ENCODE measurements around the gene PHACTR3. TPM values are rescaled to one million over a fixed set of nuclear protein-coding genes. Genes with fewer than 3 reads are reported as not detected.

PHACTR3 gene
- total RNA-seq, 3 donors from 2014 or later, result 0.41 to 3.4 (median 1.1) TPM

DNA sequence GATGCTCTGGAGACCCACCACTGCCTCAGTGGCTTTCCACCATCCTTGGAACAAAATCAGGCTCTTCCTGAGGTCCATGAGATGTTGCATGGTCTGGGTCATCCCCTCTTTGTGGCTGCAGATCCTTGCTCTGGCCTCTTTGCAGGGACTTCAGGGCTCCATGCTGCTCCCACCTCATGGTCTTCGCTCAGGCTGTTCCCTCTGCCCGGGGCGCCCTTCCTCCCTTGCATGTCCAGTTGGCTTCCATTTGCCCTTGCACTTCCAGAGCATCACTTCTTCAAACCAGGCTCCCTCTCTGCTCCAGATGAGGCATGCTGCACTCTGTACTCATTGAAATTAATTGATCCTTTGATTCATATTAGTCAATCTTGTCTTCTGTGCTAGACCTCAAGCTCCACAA, 4.4 kb upstream of the PHACTR3 start:
- DNase-seq, result no peak
- no peak for TF ChIP-seq CTCF (IDR thresholded peaks at IDR 0.05)
- no peaks in the 10 kb centered on the region for H3K4me1 ChIP-seq (ENCODE audit: low read depth)
- no peak for ATAC-seq
- no peaks in the 10 kb centered on the region for H3K9me3 ChIP-seq
- no peak overlapping the region for H3K4me3 ChIP-seq
- intact Hi-C loops (cut with DNase I, micrococcal nuclease), result loop anchor here in 1 of 2 donors (10.0 kb wide), 1 partner anchor 155 kb away; no protein-coding TSS in a partner anchor
- H3K36me3 ChIP-seq (ENCODE audit: low read depth), result no peaks in the 10 kb centered on the region

DNA sequence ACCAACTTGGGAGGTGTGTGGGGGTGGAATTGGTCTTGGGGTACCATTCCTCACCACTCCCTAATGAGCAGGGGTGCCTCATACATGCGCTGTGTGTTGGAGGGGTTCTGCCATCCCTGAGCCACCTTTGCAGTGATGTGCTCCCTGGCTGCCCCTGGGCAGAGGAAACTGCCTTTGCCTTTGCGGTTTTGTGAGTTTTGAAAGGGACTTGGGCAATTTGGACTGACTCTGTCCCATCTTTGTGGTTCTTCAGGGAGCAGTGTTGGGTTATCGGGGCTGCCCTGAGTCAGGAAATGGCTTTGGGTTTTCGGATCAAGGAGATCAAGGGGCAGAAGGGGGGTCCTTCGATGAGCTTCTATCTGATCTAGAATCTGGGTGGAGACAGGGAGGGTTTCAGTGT, 3.9 kb upstream of the PHACTR3 start:
- H3K9me3 ChIP-seq, result no peaks in the 10 kb centered on the region
- intact Hi-C loops (cut with DNase I, micrococcal nuclease), result no loop called here
- DNase-seq (no peak), ATAC-seq (no peak)
- H3K36me3 ChIP-seq (ENCODE audit: low read depth), result no peaks in the 10 kb centered on the region
- no peak overlapping the region for H3K4me3 ChIP-seq
- no peak for TF ChIP-seq CTCF (IDR thresholded peaks at IDR 0.05)
- no peaks in the 10 kb centered on the region for H3K4me1 ChIP-seq (ENCODE audit: low read depth)

GRCh38 chr20:59602546-59603080, 1.7 kb upstream of the PHACTR3 start:
- H3K36me3 ChIP-seq (ENCODE audit: low read depth), result no peaks in the 10 kb centered on the region
- no peaks in the 10 kb centered on the region for H3K9me3 ChIP-seq
- intact Hi-C loops (cut with DNase I, micrococcal nuclease), result no loop called here
- no peaks in the 10 kb centered on the region for H3K4me1 ChIP-seq (ENCODE audit: low read depth)
- TF ChIP-seq CTCF (IDR thresholded peaks at IDR 0.05), result no peak
- ATAC-seq, result no peak
- no peak for DNase-seq
- H3K4me3 ChIP-seq, result no peak overlapping the region

DNA sequence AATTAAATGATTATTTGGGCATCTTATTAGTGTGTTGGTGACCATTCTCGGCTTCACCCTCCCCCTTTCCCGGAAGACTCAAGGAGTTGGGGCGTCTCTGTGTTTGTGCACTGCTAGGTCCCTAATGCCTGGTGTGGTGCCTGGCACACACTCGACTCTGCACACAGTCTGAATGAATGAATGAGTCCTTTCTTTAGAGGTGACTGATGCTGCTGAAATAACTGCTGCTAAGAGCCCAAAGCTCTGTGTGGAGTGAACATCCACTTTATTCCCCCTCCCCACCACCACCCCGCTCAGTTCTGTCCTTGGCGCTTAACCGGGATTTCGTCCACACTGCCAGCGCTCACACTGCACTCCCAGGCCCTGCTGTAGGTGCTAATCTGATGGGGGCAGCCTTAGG, 1.2 kb upstream of the PHACTR3 start:
- TF ChIP-seq CTCF (IDR thresholded peaks at IDR 0.05), result no peak
- no peak for ATAC-seq

GRCh38 chr20:59604741-59605600, 631 bp downstream of the PHACTR3 start:
- H3K4me3 ChIP-seq, result no peak overlapping the region
- intact Hi-C loops (cut with DNase I, micrococcal nuclease), result no loop called here
- ATAC-seq, result no peak

More for the DNA sequence above, 1.2 kb upstream of the PHACTR3 start:
- DNase-seq, result no peak
- no peaks in the 10 kb centered on the region for H3K36me3 ChIP-seq (ENCODE audit: low read depth)
- no peaks in the 10 kb centered on the region for H3K9me3 ChIP-seq
- intact Hi-C loops (cut with DNase I, micrococcal nuclease), result no loop called here
- H3K4me1 ChIP-seq (ENCODE audit: low read depth), result no peaks in the 10 kb centered on the region
- no peak overlapping the region for H3K4me3 ChIP-seq

More at GRCh38 chr20:59604741-59605600, 631 bp downstream of the PHACTR3 start:
- Histone ChIP-seq H3K4me1 (ENCODE audit: low read depth) (no peaks in the 10 kb centered on the region), H3K9me3 (no peaks in the 10 kb centered on the region), H3K36me3 (ENCODE audit: low read depth) (no peaks in the 10 kb centered on the region)
- no peak for TF ChIP-seq CTCF (IDR thresholded peaks at IDR 0.05)
- DNase-seq, result no peak
